Activated gamma-delta T cell (primary cell): ENCODE data around the gene ACTL7B.
"Not testable (repeated sequence)": the region's sequence is repeated elsewhere in the genome, so short reads cannot be mapped to it uniquely, and the experiment has no call there.

ENCODE experiments used
- DNase-seq: peaks from one replicate; lab custom pipeline; 2025; lab: John Stamatoyannopoulos, UW

ACTL7B gene

DNA sequence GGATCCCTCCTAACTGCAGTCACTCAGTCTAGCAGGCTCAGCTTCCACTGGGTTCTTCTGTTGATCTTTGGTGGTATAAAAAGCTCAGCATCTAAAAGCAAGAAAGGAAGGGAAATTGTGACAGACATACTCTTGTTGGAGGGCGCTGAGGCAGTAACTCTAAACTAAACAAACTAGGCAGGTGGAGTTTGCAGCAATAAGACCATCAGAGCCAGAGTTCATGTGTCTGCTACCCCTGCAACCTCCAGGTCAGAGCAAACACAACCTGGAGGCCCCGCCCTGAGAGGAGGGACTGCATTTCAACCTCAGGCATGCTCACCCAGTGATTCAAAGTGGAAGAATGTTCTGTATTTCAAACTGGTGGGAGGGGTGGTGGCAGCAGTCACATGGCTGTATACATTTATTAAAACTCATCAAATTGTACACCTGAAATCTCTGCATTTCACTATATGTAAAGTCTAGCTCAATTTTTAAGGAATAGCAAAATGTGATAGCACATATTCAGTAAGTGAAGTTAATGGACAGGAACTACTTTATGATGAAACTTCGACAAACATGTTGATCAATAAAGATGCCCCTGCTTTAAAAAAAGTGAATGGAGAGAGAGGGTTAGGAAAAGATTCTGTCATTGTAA, 13.4 kb upstream of the ACTL7B start:
- no peak for DNase-seq

DNA sequence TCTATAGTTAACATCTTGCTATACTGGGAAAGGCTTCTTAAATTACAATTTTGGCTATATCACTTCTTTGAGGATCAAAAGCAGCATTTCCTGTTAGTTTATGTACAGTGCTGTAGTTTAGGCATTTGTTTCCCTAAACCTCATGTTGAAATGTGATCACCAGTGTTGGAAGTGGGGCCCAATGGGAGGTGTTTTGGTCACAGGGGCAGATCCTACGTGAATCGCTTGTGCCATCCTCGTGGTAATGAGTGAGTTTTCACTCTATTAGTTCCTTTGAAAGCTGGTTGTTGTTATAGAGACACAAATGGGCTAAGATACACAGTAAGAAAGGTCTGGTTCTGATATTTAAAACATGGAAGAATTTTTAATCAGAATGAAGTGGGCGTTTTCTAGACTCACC, 12.0 kb upstream of the ACTL7B start:
- no peak for DNase-seq

DNA sequence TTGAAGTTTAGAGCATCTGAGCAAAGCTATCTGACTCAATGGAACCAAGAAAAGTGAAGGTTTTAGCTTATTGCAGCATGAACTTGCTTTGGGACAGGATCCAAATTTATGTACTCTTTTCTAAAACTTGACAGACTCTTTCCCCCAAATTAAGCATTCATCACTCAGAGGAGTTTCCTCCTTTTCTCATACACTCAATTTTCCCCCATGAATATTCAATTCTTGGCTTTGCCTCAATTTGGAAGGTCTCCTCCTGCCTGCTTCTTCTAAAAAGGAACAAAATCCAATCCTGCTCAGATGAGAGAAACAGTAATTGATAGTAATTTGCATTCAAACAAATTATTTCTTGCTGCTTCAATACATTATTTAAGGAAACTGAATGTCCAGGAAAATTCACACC, 11.3 kb upstream of the ACTL7B start:
- no peak for DNase-seq

DNA sequence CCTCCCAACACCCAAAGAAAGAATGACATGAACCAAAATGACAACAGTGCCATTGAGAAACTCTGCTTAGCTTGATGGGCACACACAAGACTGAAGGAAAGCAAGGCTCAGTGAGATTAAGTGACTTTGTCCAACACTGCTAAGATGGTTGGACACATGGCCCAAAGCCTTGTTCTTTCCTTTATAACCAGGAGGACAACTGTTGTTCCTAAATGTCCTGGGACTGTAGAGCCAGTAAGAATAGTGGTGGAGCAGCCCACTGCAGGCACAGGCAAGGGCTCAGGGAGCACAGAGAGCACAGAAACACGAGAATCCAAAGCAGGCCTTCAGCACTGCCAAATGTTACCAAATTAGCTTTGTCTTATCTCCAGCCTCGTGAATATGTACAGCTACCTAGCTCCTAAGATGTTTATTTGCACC, 10.2 kb upstream of the ACTL7B start:
- no peak for DNase-seq

DNA sequence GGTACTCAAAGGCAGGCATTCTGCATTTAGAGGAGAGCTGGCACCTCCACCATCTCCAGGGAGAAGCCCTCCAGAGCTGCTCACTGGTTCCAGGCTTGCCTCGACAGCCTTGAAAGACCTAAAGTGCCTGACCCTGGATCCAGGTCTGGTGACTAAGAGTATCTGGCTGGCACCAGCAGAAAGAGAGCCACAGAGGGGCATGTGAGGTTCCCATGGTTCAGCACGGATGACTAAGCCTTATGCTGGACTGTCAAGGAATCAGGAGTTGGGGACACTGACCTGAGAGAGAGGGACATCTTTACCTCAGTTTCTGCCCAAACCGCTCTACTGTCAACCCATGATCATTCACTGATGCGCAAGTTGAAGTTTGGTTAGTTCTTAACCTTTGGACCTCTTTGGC, 9.3 kb upstream of the ACTL7B start:
- DNase-seq = no peak

DNA sequence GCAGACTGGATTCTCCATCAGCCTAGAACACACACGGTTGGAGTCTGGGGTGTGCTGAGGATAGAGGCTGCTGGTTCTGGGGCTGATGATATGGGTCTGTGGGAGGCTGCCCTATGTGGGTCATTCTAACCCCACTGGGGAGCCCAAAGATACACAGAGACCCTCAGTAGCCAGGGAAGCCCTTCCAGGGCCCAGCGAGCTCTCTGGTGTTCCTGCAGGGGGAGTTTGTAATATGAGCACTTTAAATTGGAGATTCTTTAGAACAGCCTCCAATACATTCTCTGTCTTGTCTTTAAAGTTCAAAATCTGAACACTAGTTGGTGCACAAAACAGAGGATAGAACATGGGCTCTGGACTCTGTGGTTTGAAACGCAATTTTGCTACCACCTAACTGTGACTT, 8.7 kb upstream of the ACTL7B start:
- no peak for DNase-seq

DNA sequence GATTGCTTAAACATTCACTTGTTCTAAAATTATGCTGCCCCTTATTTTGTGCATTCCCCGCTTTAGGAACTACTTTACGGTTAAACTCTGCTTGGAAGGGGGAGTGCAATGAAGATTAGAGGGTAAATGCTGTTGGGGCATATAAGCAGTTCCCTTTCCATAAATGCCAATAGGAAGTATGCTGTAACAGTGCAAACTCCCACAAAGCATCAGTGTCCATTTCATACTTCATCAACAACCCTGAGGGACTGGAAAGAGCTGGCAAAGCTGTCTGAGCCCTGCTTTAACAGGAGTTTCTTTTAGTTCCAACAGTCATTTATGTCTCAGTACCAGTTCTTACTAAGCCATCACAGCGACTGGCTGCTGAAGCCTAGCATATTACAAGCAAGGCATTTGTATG, 8.1 kb upstream of the ACTL7B start:
- no peak for DNase-seq

DNA sequence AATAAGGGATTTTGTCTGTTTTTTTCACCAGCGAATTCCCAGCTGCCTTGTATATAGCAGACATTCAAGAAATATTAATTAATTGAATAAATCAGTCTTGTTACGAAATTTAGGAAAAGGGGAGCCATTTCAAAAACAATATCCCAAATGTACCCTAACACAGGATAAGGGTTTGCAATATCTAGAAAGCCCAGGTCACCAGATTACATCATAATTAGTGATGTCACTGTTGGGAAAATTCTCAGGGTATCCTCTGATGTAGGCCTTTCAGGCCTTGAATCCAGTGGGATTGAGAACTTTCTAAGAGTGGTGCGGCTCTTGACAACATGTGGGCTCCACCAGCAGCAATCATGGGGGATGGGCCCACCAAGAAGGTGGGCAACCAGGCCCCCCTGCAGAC, 6.2 kb upstream of the ACTL7B start, which contains the start of gene ACTL7A:
ACTL7A (plus strand) TSS at position 270 of the 400 bp plus-strand sequence; CDS start at position 327, 57 bp downstream.
- DNase-seq = no peak

DNA sequence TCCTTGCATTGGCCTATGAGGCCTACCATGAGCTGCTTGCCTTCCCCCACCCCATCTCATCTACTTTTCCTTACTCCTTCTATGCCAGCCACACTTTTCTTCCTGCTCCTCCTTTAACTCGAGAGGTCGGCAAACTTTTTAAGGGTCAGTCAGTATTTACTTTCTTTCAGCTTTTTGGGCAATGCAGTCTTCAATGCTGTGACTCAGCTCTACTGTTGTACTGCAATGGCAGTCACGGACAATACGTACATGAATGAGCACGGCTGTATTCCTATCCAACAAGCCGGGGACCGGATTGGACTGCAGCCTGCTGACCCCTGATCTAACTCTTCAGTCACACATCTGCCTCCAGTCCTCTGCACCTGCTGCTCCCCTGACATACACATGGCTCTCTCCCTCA, 5.7 kb upstream of the ACTL7B start:
- DNase-seq = no peak

DNA sequence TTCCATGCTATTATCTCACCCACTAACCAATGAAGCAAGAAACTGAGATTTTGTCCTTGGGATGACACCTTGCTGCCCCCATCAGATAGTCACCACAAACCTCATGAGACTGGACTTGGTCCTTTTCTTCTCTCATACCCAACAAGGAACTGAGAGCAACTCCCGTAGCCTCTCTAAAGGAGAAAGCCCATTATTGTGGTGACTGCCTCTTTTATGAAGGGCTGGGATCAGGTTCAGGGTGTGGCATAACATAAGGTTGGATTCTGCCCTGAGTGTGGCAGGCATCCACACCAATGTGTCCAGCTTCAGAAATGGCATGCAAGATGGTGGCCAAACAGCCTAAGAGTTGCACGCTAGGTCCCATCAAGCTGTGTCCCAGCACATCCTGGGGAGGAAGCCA, 5.0 kb upstream of the ACTL7B start:
- DNase-seq = no peak

DNA sequence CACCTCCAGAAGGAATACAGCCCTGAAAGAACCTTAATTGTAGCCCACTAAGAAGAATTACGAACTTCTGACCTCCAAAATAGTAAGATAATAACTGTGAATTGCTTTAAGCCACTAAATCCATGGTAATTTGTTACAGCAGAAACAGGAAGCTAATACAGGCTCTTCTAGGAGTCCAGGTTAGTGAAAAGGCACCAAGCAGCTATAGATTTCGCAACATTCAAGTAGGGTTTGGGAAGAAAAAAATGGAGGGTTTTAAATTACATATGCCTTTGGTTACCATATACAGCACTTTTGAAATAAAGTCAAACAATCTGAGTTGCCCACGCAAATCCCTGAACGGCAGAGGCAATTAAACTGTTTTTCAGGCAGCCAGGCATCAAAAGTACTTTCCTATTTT, 4.6 kb upstream of the ACTL7B start:
- no peak for DNase-seq

DNA sequence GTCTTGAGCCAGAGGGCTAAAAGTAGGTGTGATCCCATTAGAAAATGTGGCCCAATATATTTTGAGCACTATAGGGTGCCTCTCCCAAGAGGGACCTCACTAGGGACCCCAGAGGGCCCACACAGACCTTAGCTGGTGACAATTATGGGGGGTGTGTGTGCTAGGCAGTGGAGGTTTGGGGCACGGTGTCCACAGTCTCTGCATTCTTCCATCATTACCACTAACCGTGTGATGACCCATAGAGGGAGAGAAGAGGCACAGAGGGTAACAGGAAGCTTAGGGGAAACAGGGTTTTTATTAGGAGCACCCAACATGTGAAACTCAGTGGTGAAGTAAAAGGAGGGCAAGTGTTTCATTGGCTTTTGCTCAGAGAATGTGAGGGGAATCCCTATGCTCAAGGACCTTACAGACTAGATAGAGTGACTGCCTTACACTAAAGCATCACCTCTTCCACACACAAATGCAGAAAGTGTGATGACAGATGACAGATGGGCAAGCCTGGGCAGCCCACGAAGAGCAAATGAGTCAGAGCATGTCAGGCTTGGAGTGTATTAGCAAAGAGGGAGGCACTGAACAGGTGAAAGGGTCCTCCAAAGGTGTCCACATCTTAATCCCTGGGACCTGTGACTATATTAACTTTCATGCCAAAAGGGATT, 3.8 kb upstream of the ACTL7B start:
- no peak for DNase-seq

DNA sequence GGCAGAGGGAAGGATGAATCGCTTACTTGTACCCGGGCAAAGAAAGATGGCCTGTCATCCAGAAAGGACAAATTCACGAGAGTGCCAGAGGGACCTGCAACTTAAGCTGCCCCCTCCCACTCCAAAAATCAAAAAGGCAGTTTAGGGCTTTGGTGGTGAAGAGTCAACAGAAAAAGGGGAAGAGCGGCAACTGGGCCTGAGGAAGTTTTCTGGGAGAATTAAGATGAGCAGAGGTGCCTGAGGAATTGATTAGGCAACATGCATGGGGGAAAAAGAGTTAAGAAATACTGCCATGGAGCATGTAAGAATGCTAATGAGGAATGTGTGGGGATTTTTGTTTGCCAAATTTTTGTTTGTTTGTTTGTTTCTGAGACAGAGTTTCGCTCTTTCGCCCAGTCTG, 1.8 kb upstream of the ACTL7B start:
- no peak for DNase-seq

DNA sequence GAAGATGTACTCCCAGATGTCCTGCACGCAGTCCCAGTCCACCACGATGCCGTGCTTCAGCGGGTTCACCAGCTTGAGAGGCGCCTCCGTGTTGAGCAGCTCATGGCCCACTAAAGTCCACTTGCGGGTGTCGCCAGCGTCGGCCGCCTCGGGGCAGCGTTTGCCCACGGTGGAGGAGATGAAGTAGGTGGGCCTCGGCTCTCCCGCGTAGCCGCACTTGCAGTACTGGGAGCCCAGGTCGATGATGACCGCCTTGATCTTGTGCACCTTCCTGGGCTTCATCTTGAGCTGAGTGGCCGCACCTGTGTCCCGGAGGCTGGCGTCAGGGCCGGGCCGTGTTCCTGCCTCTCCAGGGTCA, 278 bp downstream of the ACTL7B start:
- DNase-seq = no peak

DNA sequence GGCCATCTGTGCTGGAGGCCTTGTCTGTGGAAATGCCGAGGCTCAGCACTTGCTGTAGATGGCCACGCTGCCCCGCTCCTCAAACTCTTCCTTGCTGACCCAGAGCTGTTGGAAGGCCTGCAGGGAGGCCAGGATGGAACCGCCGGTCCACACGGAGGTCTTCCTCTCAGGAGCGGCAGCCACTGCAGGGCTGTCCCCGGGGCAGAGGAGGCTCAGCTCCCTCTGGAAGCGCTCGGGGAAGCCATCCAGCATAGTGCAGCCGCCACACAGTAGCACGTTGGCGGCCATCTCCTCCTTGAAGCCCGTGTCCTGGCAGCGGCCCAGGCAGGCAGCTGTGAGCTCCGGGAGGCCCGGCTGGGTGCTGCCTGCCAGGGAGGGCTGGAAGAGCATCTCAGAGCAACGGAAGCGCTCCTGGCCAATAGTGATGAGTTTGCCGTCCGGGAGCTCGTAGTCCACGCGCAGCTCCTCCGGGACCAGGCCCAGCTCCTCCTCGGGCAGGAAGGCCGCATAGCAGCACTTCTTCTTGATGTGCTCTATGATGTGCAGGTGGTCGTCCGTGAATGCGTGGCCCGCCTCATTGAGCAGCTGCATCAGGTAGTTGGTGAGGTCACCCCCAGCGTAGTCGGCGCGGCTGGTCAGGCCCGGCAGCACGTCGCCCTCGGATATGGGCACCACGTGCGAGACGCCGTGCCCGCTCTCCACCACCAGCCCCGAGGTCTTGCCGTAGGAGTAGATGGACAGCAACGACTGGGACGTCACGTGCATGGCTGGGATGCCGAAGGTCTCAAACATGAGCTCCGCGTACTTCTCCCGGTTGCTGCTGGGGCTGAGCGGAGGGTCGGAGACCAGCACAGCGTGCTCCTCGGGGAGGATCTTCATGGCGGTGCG, 901 bp downstream of the ACTL7B start:
- no peak for DNase-seq

DNA sequence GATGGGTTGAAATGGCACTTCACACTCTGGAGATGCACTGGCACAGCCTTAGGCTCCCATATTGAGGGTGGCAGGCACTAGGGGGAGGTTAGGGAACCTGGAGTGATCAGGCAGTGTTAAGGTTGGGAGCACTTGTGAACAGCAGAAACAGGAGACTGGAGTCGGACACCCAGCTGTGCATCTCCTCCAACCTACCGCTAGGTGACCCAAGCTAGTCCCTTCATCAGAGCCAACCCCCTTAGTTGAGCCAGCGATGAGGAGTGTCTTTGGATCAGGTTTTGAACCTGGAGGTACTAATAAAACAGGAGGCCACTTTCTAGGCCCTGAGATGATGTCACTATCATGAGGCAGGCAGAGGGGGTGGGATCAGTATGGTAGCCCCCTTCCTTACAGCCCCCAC, 1.7 kb downstream of the ACTL7B start:
- no peak for DNase-seq

DNA sequence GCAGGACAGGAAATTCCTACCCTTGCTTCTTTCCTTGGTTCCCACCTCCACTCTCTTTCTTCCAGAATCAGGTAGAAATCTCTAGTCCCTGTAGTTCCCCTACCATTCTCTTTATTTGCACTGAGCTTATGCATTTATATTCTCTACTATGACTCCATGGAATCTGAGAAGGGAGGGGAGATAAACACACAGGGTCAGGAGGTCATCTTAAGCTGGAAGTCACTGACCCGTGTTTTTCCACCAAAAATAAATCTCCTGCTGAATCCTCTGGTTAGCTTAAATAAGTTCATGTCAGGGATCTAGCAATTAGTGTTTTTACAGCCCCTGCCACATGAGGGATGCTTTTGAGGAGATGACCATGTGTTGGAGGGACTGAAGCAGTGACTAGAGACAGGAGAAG, 3.7 kb downstream of the ACTL7B start:
- no peak for DNase-seq

DNA sequence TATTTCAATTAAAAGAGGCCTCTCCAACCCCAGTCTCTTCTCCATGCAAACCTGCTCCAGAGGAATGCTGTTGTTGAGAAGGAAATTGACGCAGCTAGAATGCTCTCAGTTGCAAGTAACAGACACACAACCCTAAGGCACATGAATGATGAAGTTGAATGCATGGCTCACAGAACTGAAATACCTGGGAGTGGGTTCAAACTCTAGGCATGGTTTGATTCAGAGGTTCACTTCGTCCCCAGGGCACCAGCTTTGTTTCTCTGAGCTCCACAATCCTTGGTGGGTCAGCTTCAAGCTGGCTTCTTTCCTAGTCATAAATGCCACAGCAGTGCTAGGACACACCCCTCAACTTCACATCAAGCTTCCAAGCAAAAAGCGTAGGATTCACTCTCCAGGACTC, 4.6 kb downstream of the ACTL7B start:
- DNase-seq = no peak

DNA sequence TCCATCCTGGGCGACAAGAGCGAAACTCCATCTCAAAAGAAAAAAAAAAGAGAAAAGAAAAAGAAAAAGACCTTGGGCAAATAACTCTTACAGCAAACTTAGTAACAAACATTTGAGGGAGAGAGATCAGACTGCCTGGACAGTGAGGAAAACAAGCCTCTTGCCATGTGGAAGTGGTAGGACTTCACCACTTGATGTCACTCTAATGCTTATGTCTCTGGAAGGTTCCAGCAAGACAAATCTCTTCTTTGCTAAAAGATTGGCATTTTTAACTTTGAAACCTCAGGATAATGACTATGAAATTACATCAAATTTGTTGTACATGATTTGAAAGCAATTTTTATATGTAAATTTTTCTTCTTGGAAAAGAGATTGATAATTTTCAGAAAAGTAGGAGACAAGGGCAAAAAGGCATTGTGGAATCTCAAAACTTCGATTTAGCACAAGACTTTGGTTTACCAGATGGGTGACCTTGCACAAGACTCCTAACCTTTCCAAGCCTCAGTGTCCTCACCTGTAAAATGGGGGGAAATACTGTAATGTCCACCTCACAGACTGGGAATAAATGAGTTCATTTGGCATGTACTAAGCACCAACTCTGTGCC, 5.4 kb downstream of the ACTL7B start:
- DNase-seq = no peak

DNA sequence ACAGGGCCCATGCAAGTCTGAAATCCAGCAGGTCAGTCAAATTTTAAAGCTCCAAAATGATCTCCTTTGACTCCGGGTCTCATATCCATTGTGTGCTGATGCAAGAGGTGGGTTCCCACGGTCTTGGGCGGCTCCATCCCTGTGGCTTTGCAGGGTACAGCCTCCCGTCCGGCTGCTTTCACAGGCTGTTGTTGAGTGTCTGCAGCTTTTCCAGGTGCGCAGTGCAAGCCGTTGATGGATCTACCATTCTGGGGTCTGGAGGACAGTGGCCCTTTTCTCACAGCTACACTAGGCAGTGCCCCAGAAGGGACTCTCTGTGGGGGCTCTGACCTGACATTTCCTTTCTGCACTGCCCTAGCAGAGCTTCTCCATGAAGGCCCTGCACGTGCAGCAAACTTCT, 7.5 kb downstream of the ACTL7B start:
- not testable (repeated sequence) for DNase-seq

DNA sequence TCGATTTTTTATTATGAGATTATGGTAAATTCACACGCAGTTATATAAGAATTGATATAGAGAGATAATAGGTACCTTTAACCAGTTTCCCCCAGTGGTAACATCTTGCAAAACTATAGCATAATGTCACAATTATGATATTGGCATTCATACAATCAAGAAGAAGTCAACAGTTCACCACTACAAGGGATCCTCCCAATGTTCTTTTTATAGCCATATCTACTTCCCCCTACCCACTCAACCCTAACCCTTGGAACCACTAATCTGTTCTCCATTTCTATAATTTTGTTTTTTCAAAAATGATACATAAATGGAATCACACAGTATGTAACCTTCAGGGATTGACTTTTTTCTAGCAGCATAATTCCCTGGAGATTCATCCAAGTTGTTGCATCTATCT, 9.8 kb downstream of the ACTL7B start:
- DNase-seq = no peak

DNA sequence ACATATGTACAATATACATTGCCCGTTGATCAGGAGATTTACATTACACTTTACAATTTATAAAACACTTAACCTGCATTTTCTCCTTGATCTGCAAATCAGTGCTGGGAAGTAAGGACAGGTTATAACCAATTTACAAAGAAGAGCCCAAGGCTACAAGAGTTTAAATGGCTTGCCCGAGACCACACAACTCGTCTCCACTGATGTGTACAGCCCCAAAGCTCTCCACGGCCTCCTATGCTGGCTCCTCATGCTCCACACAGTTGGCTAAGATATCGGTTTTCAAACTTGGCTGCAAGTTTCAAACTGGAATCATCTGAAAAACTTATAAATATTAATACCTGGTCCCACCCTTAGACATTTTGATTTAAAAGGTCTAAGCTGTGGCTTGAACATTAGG, 10.3 kb downstream of the ACTL7B start:
- no peak for DNase-seq

DNA sequence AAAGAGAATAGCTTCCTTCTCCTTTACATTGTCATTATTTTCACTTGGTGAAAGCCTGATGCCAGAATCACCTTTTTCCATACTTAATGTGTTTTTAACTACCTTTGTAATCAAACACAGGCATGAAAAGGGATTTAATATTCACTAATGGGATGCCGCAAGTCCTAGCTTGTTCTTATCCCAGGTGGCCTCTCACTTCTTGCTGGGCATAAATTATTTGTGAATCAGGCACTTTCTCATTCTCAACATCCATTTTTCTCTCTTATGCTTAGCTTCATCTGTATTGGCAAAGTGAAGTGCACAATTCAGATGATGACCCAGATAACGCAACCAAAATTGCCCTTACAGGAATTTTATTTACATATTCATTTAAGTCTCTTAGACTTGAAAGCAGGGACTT, 10.9 kb downstream of the ACTL7B start:
- no peak for DNase-seq
